Lower lobe of right lung (tissue), 2 donors: ENCODE results near the gene BBOF1. TPM values are rescaled to one million over a fixed set of nuclear protein-coding genes. Genes with fewer than 3 reads are reported as not detected.
"Not testable (repeated sequence)": the region's sequence is repeated elsewhere in the genome, so short reads cannot be mapped to it uniquely, and the experiment has no call there.

Source experiments
- ATAC-seq, 2 donors: fragments of 200-7000 bp; cut with Tn5 transposase; one replicate each; pipeline ENCODE4 v1.9.1; 2020 to 2022; ENCODE audit warnings: mild to moderate bottlenecking in 2 of 2, moderate library complexity in 2 of 2
- DNase-seq: peaks from one replicate; pipeline ENCODE4 v3.0.0-alpha.2; 2020
- H3K27ac ChIP-seq: fragments of 200-600 bp; one replicate; pipeline ENCODE4 v1.8.0; 2022
- H3K27me3 ChIP-seq: fragments of 200-600 bp; one replicate; pipeline ENCODE4 v1.8.0; 2022; ENCODE audit warnings: low read depth
- H3K36me3 ChIP-seq: fragments of 200-600 bp; one replicate; pipeline ENCODE4 v1.8.0; 2022; ENCODE audit warnings: mild to moderate bottlenecking
- H3K4me1 ChIP-seq: fragments of 200-600 bp; one replicate; pipeline ENCODE4 v1.8.0; 2022
- H3K4me3 ChIP-seq: fragments of 200-600 bp; one replicate; pipeline ENCODE4 v1.8.0; 2022; ENCODE audit warnings: mild to moderate bottlenecking
- H3K9me3 ChIP-seq: fragments of 200-600 bp; one replicate; pipeline ENCODE4 v1.8.0; 2022
- intact Hi-C: fragments of 100-400 bp; cut with DNase I; formaldehyde crosslinking; loops from one replicate; pipeline ENCODE4 v1.11.0; 2022
- long read RNA-seq: library from polyadenylated mRNA; unstranded; transcript quantifications from one replicate; pipeline ENCODE4 v2.0.0, GENCODE V29; 2021
- total RNA-seq: library from RNA; stranded (reverse); fragmentation: NEBNext Ultra II Directional; extraction: Animal tissue kit (Norgen Biotek cat#: 25700); gene quantifications from one replicate; pipeline ENCODE4 v1.2.1, GENCODE V29; 2021
- TF ChIP-seq, protein P1 (sequence below): fragments of 200-600 bp; IDR thresholded peaks from one replicate; pipeline ENCODE4 v1.8.0; 2022; ENCODE audit warnings: antibody characterized with exemption, mild to moderate bottlenecking
- donor health status: DM: no; HTN: yes; CAD: no; lungs with severe emphysema.

BBOF1 gene, protein sequence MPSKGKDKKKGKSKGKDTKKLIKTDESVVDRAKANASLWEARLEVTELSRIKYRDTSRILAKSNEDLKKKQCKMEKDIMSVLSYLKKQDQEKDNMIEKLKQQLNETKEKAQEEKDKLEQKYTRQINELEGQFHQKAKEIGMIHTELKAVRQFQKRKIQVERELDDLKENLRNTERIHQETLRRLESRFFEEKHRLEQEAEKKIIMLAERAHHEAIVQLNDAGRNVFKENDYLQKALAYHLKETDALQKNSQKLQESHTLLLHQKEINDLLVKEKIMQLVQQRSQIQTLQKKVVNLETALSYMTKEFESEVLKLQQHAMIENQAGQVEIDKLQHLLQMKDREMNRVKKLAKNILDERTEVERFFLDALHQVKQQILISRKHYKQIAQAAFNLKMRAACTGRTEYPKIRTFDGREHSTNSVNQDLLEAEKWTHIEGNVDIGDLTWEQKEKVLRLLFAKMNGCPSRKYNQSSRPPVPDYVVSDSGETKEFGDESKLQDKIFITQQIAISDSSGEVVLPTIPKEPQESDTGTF
- 7.4 TPM for total RNA-seq
- long read RNA-seq, partial matches to known transcripts = 2 of 26 reads
- long read RNA-seq, other reads (novel, unspliced or antisense) = 24 of 26 reads

DNA sequence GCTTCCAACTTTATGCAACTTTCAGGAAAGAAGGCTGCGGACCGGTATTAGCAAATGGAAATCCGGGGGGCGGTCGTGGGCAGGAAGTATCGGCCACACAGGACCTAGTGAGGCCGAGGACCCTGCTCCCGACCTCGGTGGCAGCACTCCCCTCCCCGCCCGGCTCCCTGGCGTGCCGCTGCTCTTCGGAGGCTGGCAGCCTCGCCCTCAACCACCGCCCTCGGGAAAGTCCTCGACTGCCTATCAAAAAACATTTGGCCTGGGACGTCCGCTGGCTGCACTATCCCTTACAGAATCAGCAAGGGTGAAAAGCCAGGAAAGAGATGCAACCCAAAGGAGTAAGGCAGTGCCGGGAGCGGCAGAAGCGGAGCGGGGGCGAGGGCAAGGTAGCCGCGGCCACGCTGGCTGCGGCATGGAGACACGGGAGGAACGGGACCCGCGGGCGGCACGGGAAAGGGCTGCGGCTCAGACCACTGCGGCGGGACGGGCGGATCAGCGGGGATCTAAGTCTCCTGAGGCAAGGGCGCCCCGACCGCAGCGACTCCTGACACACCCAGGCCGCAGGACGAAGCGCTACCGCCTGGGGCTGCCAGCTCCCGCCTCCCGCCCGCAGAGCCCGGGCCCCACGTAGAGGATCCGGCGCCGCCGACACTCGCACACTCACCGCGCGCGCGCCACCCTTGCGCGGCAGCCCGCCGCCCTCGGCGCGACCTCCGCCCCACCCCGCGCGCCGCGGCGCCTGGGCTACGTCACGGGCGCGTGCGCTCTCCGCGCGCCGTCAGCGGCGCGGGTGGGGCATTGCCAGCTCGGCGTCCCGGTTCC, at the start of gene BBOF1, which contains the start of gene ENTPD5:
BBOF1 (plus strand) TSS at position 764 of the 822 bp plus-strand sequence. CDS start 130 bp downstream, outside the sequence.
ENTPD5 (minus strand) TSS at position 703 of the 822 bp plus-strand sequence. CDS start 31,186 bp downstream, outside the sequence.
- no peaks in the 10 kb centered on the region for H3K27me3 ChIP-seq
- H3K4me1 ChIP-seq = peaks cover 16% of the 10 kb centered on the region
- intact Hi-C loops = no loop called here
- TF ChIP-seq, protein P1, sequence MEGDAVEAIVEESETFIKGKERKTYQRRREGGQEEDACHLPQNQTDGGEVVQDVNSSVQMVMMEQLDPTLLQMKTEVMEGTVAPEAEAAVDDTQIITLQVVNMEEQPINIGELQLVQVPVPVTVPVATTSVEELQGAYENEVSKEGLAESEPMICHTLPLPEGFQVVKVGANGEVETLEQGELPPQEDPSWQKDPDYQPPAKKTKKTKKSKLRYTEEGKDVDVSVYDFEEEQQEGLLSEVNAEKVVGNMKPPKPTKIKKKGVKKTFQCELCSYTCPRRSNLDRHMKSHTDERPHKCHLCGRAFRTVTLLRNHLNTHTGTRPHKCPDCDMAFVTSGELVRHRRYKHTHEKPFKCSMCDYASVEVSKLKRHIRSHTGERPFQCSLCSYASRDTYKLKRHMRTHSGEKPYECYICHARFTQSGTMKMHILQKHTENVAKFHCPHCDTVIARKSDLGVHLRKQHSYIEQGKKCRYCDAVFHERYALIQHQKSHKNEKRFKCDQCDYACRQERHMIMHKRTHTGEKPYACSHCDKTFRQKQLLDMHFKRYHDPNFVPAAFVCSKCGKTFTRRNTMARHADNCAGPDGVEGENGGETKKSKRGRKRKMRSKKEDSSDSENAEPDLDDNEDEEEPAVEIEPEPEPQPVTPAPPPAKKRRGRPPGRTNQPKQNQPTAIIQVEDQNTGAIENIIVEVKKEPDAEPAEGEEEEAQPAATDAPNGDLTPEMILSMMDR = no peak
- peaks cover 3% of the 10 kb centered on the region for H3K36me3 ChIP-seq
- H3K27ac ChIP-seq = peak within 1 kb of the TSS; percentile 99
- no peaks in the 10 kb centered on the region for H3K9me3 ChIP-seq
- ATAC-seq (peak; percentile 98 to 99), DNase-seq (peak; percentile 92)
- peak within 1 kb of the TSS; percentile 94 for H3K4me3 ChIP-seq

DNA sequence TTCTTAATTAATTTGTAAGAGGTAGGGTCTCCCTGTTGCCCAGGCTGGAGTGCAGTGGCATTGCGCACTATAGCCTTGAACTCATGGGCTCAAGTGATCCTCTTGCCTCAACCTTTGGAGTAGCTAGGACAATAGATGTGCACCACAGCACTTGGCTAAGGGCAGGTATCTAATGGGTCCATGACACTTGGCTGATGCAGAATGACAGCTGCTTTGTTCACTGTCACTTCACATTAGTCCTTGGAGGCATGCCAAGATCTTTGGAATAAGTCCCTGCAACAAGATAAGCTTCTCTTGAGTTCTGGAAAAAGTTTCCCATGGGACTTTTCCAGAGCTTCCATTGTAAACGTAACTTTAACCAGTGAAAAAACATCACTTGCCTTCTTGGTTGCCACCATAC, 45.7 kb upstream of the BBOF1 start:
- Histone ChIP-seq H3K36me3 (peaks cover 80% of the 10 kb centered on the region), H3K4me1 (no peaks in the 10 kb centered on the region), H3K4me3 (no peak overlapping the region), H3K27me3 (no peaks in the 10 kb centered on the region), H3K27ac (no peak overlapping the region), H3K9me3 (no peaks in the 10 kb centered on the region)
- TF ChIP-seq, protein P1 = no peak
- DNase-seq (no peak), ATAC-seq (no peak)
- intact Hi-C loops = no loop called here

DNA sequence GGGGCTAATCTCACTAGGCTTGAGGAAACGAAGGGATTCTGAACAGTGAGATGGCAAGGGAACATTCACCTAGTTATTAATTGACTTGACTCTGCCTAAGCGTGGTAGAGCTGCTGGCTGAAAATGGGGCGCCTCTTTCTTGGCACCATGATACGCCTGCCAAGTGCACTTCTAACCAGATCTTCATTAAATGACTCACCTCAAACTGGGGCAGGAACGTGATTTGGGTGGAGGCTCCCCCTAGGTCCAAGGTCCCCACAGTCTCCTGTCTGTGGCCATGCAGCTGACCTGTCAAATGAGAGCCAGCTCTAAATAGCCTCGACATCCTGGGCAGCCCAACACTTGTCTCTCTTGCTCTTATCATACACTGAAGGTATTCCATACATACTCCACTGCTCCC, 43.0 kb upstream of the BBOF1 start:
- no peaks in the 10 kb centered on the region for H3K4me1 ChIP-seq
- TF ChIP-seq, protein P1 = no peak

DNA sequence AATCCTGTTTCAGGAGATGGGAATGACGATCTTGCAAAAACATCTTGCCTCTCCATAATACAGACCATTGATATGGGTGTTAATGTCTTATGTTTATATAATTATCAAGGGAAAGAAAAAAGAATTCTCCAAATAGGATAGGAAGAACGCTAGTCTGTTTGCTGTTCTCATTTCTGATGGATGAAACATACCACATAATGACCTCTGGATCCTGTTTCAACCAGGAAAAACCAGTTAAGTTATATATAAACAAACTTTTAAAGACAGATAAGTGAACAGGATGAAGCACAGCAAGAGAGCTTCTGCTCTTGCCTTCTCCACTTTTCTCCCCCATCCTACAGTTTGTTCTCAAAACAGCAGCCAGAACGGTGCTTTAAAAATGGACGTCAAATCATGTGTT, 41.3 kb upstream of the BBOF1 start:
- intact Hi-C loops = no loop called here

More for the DNA sequence above, 43.0 kb upstream of the BBOF1 start:
- Histone ChIP-seq H3K27ac (no peak overlapping the region), H3K9me3 (no peaks in the 10 kb centered on the region), H3K27me3 (no peaks in the 10 kb centered on the region), H3K36me3 (peaks cover 54% of the 10 kb centered on the region), H3K4me3 (no peak overlapping the region)
- ATAC-seq = no peak
- DNase-seq = no peak
- intact Hi-C loops = no loop called here

DNA sequence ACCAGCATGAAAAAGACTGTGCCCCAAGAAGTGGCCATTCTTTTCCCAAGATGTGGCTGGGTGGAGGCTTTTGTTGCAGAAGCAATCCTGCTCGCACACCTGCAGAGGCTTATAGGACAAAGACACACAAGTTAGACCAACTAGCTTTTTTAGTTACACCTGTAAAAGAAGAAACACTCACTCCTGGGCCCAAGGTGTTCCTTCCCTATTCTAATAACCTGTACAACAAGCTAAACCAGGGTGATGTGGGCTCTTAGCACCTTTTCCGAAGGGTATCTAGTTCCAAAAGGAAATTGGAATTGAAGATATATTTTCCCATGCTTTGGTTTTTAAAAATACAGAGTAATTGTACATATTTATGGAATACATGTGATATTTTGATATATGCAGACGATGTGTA, 31.1 kb upstream of the BBOF1 start:
- ATAC-seq (no peak), DNase-seq (no peak)
- intact Hi-C loops = no loop called here
- Histone ChIP-seq H3K4me3 (no peak overlapping the region), H3K36me3 (peaks cover 34% of the 10 kb centered on the region), H3K9me3 (no peaks in the 10 kb centered on the region), H3K4me1 (no peaks in the 10 kb centered on the region), H3K27ac (no peak overlapping the region), H3K27me3 (no peaks in the 10 kb centered on the region)
- TF ChIP-seq, protein P1 = no peak

More for the DNA sequence above, 41.3 kb upstream of the BBOF1 start:
- no peak overlapping the region for H3K4me3 ChIP-seq
- H3K4me1 ChIP-seq = no peaks in the 10 kb centered on the region
- no peaks in the 10 kb centered on the region for H3K9me3 ChIP-seq
- H3K27me3 ChIP-seq = no peaks in the 10 kb centered on the region
- DNase-seq (no peak), ATAC-seq (no peak)
- TF ChIP-seq, protein P1 = no peak
- peaks cover 54% of the 10 kb centered on the region for H3K36me3 ChIP-seq
- H3K27ac ChIP-seq = no peak overlapping the region

DNA sequence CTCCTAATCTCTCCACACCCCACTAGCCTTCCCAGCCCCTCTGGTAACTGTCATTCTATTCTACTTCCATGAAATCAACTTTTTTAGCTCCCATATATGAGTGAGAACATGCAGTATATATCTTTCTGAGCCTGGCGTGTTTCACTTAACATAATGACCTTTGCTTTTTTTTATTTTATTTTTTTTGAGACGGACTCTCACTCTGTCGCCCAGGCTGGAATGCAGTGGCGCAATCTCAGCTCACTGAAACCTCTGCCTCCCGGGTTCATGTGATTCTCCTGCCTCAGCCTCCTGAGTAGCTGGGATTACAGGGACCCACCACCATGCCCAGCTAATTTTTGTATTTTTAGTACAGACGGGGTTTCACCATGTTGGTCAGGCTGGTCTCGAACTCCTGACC, 30.5 kb upstream of the BBOF1 start:
- H3K4me3 ChIP-seq, H3K27ac ChIP-seq, H3K9me3 ChIP-seq, DNase-seq, H3K27me3 ChIP-seq, intact Hi-C loops, H3K4me1 ChIP-seq, ATAC-seq: not testable (repeated sequence)
- peaks cover 34% of the 10 kb centered on the region for H3K36me3 ChIP-seq
